Panc1 (cell line): ENCODE measurements around the gene SKIC8. TPM values are rescaled to one million over a fixed set of nuclear protein-coding genes. Genes with fewer than 3 reads are reported as not detected.

Experiments used
- total RNA-seq: library from RNA; stranded (reverse); gene quantifications from one replicate; pipeline ENCODE4 v1.2.1, GENCODE V29; 2021; ENCODE audit not compliant: unreplicated experiment

Gene SKIC8
- total RNA-seq, 1 experiment from 2014 or later, result 66.3 TPM

Other genes starting within 250 kb of the SKIC8 start
- 59.3 TPM for gene TBC1D2B, start 221.9 kb downstream of the SKIC8 start, total RNA-seq
- gene SH2D7, start 207.0 kb downstream of the SKIC8 start, total RNA-seq, result not detected
- gene CIB2, start 168.2 kb downstream of the SKIC8 start, total RNA-seq, result 37.3 TPM
- gene IDH3A, start 150.2 kb downstream of the SKIC8 start, total RNA-seq, result 116 TPM
- gene ACSBG1, start 65.0 kb downstream of the SKIC8 start, total RNA-seq, result 0.31 TPM
- 11.1 TPM for gene DNAJA4, start 35.0 kb downstream of the SKIC8 start, total RNA-seq
- gene CRABP1, start 40.7 kb upstream of the SKIC8 start, total RNA-seq, result 6.7 TPM
- gene IREB2, start 138.6 kb upstream of the SKIC8 start, total RNA-seq, result 71.7 TPM
- 19.8 TPM for gene HYKK, start 208.0 kb upstream of the SKIC8 start, total RNA-seq
- 303 TPM for gene PSMA4, start 240.8 kb upstream of the SKIC8 start, total RNA-seq